LoVo (cell line): ENCODE measurements around the gene HCST.
"Not testable (repeated sequence)": the region's sequence is repeated elsewhere in the genome, so short reads cannot be mapped to it uniquely, and the experiment has no call there.

Experiments used
- DNase-seq: peaks from one replicate; pipeline ENCODE4 v3.0.0-alpha.2; 2016; ENCODE audit warnings: low spot score

Gene HCST

DNA sequence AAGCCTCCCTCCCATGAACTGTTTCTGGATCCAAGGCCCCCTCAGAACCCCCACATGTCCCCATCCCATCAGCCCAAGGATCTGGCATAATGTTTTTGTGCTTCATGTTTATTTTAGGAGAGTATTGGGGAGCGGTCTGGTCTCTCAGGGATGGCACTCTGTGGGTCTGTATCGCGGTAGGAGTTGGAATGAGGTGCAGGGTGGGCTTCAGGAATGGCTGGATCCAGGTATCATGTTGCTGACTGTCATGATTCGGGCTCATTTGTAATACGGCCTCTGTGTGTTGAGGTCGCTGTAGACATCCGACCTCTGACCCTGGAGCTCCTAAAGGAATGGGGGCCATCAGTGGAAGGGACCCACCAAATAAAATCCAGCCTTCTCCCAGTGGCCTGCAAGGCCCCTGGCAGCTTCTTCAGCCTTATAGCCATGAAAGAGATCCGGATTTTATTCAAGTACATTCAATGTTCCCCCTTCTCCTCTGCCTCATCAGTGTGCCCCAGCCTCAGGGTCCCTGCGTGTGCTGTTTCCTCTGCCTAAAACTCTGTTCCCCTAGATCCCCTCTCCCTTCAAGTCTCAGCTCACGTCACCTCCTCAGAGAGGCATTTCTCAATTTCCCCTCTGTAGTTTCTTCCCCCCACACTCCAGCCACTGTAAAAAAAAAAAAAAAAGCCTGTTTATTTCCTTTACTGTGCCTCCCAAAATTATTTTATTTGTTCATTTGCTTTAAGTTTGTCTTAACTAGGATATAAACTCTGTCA, 2.2 kb downstream of the HCST start:
- DNase-seq = no peak

DNA sequence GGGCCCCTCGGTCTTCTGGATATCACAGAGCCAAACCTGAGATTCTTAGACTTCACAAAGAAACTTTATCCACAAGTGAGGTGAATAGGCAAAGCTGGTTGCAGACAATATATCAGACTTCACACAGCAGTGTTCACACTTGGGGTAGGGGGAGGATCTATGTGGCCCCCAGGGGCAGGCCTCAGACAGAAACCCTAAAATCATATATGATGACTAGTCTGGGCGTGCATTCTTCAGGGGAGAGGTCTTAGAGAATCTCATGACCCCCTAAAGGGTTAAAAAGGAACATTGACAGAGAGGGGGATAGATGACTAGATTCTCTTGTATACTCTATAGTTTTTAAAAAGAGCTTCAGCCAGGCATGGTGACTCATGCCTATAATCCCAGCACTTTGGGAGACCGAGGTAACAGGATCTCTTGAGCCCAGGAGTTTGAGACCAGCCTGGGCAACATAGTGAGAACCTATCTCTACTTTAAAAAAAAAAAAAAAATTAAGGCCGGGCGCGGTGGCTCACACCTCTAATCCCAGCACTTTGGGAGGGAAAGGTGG, 2.9 kb downstream of the HCST start:
- no peak for DNase-seq

DNA sequence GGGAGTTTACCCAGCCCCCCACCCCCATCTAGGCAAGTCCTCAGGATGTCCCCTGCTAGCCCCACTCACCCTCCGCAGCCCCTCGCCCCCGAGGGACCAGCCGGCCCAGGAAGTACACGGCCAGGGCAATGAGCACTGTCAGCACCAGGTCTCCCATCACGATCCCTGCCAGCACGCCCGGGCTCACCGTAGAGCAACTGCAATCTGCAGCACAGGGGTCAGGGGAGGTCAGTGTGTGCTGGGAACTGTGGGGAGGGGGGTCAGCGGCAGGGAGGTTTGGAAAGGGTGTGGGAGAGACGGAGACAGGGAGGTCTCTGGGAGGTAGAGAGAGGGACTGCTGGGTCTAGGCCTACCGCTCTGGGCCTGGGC, 5.0 kb downstream of the HCST start:
- DNase-seq = no peak

- DNase-seq = no peak
Observed at GRCh38 chr19:35908010-35908441, 5.7 kb downstream of the HCST start, which contains the start of gene TYROBP. Gene TYROBP (minus strand): TSS chr19:35908295. CDS start chr19:35908228, 67 bp downstream.

GRCh38 chr19:35908973-35909683, 6.8 kb downstream of the HCST start:
- no peak for DNase-seq

DNA sequence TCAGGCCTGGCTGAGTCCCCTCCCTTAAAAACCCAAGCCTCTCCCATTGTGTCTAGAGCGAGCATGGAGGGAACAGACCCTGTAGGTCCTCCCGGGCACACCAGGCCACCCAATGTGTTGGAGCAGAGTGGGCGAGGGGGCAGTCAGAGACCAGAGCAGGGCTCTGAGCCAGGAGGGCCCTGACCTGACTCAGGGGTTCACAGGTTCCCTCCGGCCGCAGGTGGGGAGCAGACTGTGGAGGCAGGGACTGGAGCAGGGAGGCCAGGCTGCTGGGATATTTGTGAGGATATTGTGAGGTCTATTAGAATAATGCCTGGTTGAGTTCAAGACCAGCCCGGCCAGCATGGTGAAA, 7.3 kb downstream of the HCST start:
- DNase-seq = no peak

DNA sequence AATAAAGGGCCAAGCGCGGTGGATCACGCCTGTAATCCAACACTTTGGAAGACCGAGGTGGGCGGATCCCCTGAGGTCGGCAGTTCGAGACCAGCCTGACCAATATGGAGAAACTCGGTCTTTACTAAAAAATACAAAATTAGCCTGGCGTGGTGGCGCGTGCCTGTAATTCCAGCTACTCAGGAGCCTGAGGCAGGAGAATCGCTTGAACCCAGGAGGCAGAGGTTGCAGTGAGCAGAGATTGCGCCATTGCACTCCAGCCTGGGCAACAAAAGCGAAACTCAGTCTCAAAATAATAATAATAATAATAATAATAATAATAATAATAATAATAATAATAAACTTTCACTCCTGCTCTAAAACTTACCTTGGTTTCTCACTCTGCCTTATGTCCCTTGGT, 8.0 kb downstream of the HCST start:
- DNase-seq = not testable (repeated sequence)

DNA sequence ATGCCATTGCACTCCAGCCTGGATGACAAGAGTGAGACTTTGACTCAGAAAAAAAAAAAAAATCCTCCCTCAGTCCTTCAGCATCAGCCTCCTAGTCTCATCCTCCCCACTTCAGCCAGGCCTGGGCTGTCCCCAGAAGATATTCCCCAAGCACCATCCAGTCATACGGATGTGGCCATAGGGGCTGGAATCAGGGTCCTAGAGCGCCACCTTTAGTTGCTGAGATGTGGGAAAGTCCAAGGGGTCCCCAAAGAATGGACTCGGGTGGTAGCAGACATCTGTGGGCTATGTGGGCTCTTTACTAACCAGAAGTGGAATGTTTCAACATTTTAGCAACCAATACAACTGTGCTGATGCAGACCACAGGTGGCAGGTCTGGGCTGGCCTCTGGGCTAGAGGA, 8.8 kb downstream of the HCST start:
- no peak for DNase-seq

GRCh38 chr19:35911790-35912189, 9.5 kb downstream of the HCST start:
- peak; percentile 43 for DNase-seq

GRCh38 chr19:35913589-35913988, 11.3 kb downstream of the HCST start:
- no peak for DNase-seq

- no peak for DNase-seq
Observed at GRCh38 chr19:35915443-35915842, 13.1 kb downstream of the HCST start.

DNA sequence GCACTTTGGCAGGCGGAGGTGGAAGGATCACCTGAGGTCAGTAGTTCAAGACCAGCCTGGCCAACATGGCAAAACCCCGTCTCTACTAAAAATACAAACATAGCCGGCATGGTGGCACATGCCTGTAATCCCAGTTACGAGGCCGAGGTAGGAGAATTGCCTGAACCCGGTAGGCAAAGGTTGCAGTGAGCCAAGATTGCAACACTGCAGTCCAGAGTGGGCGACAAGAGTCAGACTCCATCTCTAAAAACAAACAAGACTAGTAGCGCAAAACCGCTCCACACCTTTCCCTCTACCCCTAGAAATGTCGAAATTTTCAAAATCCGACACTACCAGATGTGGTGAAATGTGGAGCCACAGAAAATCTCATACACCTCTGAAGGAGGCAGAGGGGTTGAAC, 17.0 kb downstream of the HCST start:
- DNase-seq = no peak

DNA sequence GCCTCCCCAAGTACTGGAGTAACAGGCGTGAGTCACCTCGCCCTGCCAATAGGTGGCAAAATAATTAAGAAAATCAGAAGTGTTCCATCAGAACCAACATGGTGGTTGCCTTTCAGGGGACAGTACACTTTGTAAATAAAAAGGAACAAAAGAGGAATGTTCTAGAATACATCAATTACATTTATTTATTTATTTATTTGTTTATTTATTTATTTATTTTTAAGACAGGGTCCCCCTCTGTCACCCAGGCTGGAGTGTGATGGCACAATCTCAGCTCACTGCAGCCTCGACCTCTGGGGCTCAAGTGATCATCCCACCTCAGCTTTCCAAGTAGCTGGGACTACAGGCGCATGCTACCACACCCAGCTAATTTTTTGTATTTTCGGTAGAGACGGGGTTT, 18.7 kb downstream of the HCST start:
- no peak for DNase-seq

DNA sequence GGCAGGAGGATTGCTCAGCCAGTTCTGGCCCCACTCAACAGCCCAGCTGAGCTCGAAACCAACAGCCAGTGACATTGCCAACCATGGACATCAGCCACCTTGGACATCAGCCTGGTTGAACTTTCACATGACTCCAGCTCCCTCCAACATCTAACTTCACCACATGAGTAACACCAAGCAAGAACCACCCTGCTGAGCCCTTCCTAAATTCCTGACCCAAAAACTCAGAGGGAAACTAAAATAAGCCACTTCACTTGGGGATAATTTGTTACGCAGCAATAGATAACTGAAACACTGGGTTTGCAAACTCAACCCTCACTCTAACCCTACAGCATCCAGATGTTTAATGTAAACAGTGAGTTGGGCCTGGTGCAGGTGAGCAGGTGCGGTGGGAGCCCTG, 23.2 kb downstream of the HCST start:
- no peak for DNase-seq

GRCh38 chr19:35928507-35928906, 26.2 kb downstream of the HCST start:
- no peak for DNase-seq

GRCh38 chr19:35929876-35930275, 27.5 kb downstream of the HCST start:
- no peak for DNase-seq

- DNase-seq = peak; percentile 99
Observed at GRCh38 chr19:35931161-35931873, 29.0 kb downstream of the HCST start.

- DNase-seq = no peak
Observed at GRCh38 chr19:35931874-35932202, 29.5 kb downstream of the HCST start.

DNA sequence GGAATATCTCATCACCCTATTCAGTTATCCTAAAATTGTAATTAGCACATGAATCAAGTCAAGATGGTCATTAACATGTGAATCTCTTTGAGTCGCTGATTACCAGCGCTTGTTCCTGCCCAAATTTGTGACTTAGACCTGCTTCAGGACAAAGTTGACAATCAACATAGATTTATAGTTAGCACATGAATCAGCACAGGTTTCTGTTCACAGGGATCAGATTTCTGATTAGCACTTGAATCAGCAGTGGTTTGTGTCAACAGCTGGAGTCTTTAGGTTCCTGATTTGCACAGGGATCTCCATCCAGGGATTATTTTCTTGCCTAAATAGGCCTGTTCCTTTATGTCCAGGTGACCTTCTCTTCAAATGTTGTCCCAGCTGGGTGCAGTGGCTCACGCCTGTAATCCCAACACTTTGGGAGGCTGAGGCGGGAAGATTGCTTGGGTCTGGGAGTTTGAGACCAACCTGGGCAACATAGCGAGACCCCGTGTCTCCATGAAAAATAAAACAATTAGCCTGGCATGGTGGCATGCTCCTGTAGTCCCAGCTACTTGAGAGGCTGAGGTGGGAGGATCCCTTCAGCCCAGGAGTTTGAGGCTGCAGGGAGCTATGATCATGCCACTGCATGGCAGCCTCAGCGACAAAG, 30.1 kb downstream of the HCST start:
- no peak for DNase-seq

DNA sequence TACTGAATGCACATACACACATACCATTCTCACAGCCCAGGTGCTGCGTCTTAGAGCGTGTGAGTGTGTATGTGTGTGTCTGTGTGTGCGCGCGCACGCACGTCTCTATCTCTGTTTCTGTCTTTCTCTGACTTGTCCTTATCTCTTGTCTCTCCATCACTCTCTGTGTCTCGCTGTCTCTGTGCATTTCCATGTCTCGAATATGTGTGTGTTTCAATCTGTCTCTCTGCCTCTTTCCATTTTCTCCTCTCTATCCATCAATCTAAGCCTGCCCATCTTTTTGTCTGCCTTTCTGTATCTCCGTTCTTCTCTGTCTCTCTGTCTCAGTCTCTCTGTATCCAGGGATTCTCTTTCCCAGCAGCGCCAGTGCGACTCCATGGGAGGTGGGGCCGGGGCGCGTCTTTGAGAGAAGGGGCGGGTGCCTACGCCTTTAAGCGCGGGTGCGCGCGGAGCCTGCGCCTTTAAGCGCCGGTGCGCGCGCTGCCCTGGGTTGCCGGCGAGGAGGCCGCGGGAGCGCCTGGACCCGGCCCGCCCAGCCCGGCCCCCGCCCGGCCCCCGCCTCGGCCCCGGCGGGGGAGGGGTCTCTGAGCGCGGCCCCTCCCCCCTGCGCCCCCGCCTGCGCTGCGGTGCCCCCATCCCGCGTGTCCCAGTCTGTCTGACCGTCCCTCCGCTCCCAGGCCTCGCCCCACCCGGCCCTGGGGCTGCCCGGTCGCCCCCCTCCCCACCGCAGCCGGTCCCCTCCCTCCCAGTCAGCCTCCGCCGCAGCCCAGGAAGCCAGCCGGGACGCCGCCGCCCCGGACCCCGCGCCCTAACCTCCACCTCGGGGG, 33.8 kb downstream of the HCST start, which contains the start of gene LRFN3:
LRFN3 (plus strand) TSS at position 464 of the 827 bp plus-strand sequence. CDS start 3,052 bp downstream, outside the sequence.
- peak; percentile 69 for DNase-seq

GRCh38 chr19:35936738-35937268, 34.5 kb downstream of the HCST start:
- no peak for DNase-seq
